B cell (primary cell): ENCODE results near the gene FCHO2.
"Not testable (repeated sequence)": the region's sequence is repeated elsewhere in the genome, so short reads cannot be mapped to it uniquely, and the experiment has no call there.

ENCODE experiments used
- EZH2 ChIP-seq: IDR thresholded peaks from 2 replicates; pipeline ENCODE4 v1.6.1; 2012; ENCODE audit warnings: borderline replicate concordance, low read depth, mild to moderate bottlenecking, moderate library complexity, low read length; ENCODE audit not compliant: insufficient read depth, poor library complexity, severe bottlenecking
- TF ChIP-seq, protein P1 (sequence below): fragments of 200-600 bp; IDR thresholded peaks from one replicate; pipeline ENCODE4 v1.8.0; 2022; ENCODE audit warnings: antibody characterized with exemption, mild to moderate bottlenecking

DNA sequence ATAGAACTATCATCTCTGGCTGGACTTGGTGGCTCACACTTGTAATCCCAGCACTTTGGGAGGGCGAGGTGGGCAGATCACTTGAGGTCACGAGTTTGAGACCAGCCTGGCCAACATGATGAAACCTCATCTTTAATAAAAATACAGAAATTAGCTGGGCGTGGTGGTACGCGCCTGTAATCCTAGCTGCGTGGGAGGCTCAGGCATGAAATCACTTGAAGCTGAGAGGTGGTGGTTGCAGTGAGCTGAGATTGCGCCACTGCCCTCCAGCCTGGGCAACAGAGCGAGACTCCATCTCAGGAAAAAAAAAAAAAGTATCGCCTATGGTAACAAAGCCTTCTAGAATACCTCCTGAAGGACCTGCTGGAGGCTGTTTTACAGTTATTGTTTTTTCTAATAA lies 55.8 kb downstream of the FCHO2 start:
- TF ChIP-seq, protein P1, sequence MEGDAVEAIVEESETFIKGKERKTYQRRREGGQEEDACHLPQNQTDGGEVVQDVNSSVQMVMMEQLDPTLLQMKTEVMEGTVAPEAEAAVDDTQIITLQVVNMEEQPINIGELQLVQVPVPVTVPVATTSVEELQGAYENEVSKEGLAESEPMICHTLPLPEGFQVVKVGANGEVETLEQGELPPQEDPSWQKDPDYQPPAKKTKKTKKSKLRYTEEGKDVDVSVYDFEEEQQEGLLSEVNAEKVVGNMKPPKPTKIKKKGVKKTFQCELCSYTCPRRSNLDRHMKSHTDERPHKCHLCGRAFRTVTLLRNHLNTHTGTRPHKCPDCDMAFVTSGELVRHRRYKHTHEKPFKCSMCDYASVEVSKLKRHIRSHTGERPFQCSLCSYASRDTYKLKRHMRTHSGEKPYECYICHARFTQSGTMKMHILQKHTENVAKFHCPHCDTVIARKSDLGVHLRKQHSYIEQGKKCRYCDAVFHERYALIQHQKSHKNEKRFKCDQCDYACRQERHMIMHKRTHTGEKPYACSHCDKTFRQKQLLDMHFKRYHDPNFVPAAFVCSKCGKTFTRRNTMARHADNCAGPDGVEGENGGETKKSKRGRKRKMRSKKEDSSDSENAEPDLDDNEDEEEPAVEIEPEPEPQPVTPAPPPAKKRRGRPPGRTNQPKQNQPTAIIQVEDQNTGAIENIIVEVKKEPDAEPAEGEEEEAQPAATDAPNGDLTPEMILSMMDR: not testable (repeated sequence)
- TF ChIP-seq EZH2: not testable (repeated sequence)
